HG02610 (cell line): Measurements from ENCODE around the gene CD4.
"Not testable (repeated sequence)": the region's sequence is repeated elsewhere in the genome, so short reads cannot be mapped to it uniquely, and the experiment has no call there.

ENCODE experiments used
- ATAC-seq: cut with Tn5 transposase; IDR thresholded peaks from one replicate; pipeline ENCODE4 v1.9.1; 2021; ENCODE audit warnings: mild to moderate bottlenecking, moderate library complexity; ENCODE audit not compliant: unreplicated experiment

The CD4 gene

DNA sequence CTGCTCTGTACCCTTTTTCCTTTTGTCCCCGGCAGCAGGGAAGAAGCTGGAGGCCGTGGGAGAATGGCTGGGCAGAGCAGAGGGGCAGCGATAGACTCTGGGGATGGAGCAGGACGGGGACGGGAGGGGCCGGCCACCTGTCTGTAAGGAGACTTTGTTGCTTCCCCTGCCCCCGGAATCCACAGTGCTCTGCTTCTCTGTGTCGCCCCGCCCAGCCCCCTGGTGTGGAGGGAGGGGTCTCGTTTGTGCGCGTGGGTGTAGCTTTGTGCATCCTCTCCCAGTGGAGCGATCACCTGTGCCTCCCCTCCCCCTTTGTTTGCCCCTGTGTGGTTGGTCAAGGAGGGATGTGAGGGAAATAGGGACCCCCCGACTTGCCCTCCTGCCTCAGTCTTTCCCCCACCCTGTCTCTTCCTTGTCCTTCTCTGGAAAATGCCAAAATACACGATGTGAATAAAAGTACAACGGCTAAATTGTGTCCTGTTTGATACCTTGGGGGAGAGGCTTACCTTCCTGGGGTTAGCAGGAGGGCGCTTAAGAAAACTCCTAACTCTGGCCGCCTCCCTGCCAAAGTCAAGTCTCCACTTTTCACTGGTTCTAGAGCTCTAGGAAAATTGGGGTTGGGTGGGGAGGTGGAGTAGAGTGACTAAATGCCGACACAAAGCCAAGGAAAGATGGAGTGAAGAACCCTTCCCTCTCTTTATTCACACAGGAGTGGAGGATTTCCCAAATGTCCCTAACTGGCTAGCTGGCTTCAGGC lies 77.0 kb downstream of the CD4 start:
- ATAC-seq, result no peak

DNA sequence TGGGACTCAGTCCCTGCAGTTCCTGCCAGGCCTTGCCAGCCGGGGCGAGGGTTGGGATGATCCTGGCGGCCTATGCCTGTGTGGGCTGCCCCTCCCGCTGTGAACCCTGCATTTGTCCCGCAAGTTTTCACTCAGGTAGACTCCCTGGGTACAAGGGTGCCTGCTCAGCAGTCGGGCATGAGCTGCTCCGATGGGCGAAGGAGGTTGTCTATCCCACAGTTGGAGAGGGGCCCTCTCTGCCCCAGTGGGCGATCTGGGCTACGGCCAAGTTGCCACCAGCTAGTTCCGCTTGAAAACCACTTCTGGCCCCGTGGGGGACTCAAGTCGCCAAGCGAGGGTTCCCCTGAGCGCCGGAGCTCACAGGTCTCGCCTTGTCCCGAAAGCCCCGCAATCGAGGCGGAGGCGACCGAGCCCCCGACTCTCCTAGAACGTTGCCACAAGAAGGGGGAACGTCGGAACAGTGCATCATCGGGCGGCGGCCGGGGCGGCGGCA lies 77.6 kb downstream of the CD4 start:
- ATAC-seq, result peak; percentile 8

DNA sequence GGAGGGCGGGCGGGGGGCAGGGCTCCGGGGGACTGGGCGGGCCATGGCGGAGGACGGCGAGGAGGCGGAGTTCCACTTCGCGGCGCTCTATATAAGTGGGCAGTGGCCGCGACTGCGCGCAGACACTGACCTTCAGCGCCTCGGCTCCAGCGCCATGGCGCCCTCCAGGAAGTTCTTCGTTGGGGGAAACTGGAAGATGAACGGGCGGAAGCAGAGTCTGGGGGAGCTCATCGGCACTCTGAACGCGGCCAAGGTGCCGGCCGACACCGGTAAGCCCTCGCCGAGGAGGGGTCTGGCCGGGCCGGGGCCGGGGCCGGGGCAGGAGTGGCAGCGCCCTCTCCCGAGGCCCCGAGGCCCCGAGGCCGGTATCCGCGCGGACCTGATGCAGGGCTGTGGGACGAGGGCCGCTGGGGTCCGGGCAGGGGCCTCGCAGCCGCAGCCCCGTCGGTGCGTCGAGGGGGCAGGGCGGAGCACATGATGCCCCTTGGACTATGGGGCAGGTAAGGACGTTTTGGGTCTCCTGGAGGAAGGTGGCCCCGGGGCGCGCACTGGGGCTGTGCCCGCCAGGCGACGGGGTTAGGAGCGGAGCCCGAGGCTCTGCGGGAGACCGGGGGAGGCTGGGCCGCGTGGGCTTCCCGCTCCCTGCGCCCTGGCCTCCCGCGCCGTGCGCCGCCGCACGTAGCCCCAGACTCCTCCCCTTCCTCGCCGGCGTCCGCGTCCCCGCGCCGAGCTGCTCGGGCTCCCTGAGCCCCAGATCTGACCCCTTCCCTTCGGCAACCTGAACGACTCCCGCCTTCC lies 78.3 kb downstream of the CD4 start, which contains the start of gene TPI1:
TPI1 (plus strand) TSS at position 119 of the 798 bp plus-strand sequence; CDS start at position 155, 36 bp downstream.
- peak; percentile 47 for ATAC-seq

DNA sequence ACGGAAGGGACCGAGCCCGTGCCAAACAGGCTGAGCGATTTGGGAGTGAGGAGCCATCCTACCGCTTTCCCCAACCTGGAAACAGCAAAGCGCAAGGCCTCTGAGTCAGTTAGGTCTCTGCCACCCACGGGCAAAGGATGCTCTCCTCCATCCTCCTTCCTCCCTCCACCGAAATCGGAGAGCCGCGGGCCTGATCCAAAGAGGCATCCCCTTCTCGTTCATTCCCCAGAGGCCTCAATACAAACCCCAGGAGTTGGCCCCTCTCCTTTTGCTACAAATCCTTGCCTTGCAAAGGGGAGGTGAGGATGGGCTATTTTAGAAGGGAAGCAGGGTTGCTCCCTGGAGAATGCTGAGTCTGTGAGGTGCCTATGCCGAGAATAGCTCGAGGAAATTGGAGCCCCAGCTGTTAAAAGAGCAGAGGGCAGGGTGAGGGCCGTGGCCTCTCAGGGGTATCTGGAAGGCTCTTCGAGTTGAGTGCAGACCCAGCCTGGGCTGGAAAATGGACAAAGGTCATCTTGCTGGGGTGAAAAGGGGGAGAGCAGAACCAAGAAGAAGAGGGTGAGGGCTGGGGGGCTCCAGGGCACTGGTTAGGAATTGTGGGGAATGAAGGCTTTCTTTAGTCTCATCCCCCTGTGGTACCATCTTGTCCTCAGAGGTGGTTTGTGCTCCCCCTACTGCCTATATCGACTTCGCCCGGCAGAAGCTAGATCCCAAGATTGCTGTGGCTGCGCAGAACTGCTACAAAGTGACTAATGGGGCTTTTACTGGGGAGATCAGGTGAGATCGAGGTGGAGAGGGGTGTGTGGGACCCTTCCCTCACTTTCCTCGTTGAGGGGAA lies 79.1 kb downstream of the CD4 start:
- ATAC-seq, result no peak

DNA sequence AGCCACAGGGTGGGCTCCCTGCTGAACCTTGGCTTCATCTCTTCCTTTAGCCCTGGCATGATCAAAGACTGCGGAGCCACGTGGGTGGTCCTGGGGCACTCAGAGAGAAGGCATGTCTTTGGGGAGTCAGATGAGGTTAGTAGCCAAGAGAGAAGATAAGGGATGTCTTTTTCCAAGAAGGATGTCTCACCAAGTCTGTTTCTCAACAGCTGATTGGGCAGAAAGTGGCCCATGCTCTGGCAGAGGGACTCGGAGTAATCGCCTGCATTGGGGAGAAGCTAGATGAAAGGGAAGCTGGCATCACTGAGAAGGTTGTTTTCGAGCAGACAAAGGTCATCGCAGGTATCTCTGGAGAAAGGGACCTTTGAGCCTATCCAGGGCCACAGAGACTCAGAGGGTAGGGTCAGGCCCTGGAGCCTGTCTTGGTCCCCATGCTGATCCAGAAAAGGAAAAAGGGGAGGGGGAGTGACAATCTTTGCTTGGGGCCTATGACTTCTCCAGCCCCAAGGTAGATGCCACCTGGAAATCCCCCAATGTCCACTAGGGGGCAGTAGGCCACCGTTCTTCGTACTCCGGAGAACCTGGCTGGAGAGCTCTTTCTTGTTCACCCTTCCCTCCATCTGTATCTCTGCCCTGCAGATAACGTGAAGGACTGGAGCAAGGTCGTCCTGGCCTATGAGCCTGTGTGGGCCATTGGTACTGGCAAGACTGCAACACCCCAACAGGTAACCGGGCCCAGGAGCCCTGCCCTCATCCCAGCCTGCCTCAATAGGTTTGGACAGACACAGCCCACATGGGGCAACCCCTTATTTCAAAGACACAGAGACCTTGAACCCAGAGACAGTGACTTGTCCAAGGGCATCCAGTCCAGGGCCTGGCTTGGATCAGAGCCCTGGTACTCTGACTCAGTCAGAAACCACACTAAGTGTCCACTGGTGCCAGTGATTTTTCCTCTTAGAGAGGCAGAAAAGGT lies 80.0 kb downstream of the CD4 start:
- no peak for ATAC-seq

DNA sequence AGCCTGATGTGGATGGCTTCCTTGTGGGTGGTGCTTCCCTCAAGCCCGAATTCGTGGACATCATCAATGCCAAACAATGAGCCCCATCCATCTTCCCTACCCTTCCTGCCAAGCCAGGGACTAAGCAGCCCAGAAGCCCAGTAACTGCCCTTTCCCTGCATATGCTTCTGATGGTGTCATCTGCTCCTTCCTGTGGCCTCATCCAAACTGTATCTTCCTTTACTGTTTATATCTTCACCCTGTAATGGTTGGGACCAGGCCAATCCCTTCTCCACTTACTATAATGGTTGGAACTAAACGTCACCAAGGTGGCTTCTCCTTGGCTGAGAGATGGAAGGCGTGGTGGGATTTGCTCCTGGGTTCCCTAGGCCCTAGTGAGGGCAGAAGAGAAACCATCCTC lies 81.0 kb downstream of the CD4 start:
- ATAC-seq, result not testable (repeated sequence)
